ENCODE measurements around the gene CH25H. TPM values are rescaled to one million over a fixed set of nuclear protein-coding genes. Genes with fewer than 3 reads are reported as not detected.

The CH25H gene
- total RNA-seq, 1 experiment from 2014 or later: 0.10 TPM

DNA sequence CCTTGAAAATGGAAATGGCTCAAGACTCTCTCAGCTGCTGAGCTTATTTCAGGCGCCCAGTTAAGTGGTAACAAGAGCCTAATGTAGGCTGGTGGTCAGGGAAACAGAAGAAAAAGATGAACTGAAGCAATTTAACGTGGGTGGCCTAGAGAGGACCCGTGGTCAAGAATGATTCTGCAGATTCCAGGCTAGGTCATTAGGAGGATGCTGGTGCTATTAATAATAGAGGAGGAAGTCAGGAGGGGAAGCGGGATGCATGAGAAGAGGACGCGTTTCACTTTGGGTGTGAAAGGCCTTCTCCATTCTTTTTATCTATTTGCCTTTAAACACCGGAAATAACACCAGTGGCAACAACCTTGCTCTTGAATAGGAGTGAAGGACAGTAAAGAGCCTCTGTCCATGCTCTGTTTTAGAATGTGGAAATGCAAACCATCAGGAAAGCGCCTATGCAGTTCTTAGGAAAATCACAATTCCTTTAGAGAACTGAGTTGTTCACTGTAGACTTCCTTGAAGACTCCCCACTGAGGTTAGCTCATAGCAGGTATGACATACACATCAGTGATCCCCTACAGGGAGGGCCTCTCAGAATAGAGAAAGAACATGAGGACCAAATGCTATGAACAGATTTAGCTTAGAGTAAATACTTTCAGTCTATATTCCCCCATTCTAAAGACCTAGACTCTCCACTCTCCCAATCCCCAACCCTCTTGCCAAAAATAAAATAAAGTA, 35.9 kb upstream of the CH25H start:
- Histone ChIP-seq H3K36me3 (ENCODE audit: control insufficient read depth, insufficient read depth, low read length) (peaks cover 7% of the 10 kb centered on the region), H3K4me1 (ENCODE audit: control insufficient read depth, insufficient read depth, low read length) (no peaks in the 10 kb centered on the region), H3K27ac (ENCODE audit: low read length) (no peak overlapping the region), H3K4me3 (ENCODE audit: low read depth in 2 of 2, low read length in 2 of 2) (no peak overlapping the region), H3K27me3 (ENCODE audit: control insufficient read depth, insufficient read depth, low read length) (no peaks in the 10 kb centered on the region), H3K9me3 (ENCODE audit: control insufficient read depth, insufficient read depth, low read depth, low read length) (no peaks in the 10 kb centered on the region)
- DNase-seq (ENCODE audit: low read depth, low spot score) (no peak), ATAC-seq (no peak)
- no TSS peak for BruUV-seq (replicated peaks)
- in situ Hi-C loops (cut with HindIII; ENCODE audit: low pct_unique_long_range_greater_than_20kb, low sequenced_read_pairs): no loop called here
- intact Hi-C loops (cut with micrococcal nuclease; ENCODE audit: unreplicated experiment): no loop called here
- TF ChIP-seq POLR2AphosphoS5 (IDR thresholded peaks at IDR 0.05; ENCODE audit: low read depth, low read length) (no peak), CTCF (IDR thresholded peaks at IDR 0.05) (no peak), SIN3A (IDR thresholded peaks at IDR 0.05; ENCODE audit: borderline replicate concordance, insufficient read depth, low read depth, low read length) (no peak), TCF7L2 (IDR thresholded peaks at IDR 0.05; ENCODE audit: low read depth, low read length) (no peak), REST (IDR thresholded peaks at IDR 0.05; ENCODE audit: insufficient read depth in 1 of 2, low read depth in 2 of 2, low read length in 1 of 2) (no peak)
- ChIA-PET POLR2A (no interaction called here), CTCF (no interaction called here)

DNA sequence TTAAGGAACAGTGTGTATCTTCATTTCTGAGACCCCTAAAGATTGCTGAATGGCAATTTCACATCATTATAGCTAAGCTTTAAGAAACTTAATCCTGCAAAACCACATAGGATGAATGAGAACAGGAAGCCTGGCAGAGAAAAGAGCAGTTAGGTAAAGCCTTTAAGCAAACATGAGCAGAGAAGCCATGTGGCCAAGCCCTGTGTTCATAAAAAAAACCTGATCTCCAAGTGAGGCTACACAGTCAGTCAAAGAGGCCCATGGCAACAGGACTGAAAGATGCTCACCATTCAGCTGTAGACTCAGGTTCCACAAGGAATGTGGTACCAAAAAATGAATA, 35.2 kb upstream of the CH25H start:
- in situ Hi-C loops (cut with HindIII; ENCODE audit: low pct_unique_long_range_greater_than_20kb, low sequenced_read_pairs) (no loop called here), intact Hi-C loops (cut with micrococcal nuclease; ENCODE audit: unreplicated experiment) (no loop called here)
- no peaks in the 10 kb centered on the region for H3K4me1 ChIP-seq (ENCODE audit: control insufficient read depth, insufficient read depth, low read length)
- ChIA-PET CTCF (no interaction called here), POLR2A (no interaction called here)
- H3K36me3 ChIP-seq (ENCODE audit: control insufficient read depth, insufficient read depth, low read length): peaks cover 7% of the 10 kb centered on the region
- H3K4me3 ChIP-seq (ENCODE audit: low read depth in 2 of 2, low read length in 2 of 2): no peak overlapping the region
- no TSS peak for BruUV-seq (replicated peaks)
- no peak for ATAC-seq
- H3K27me3 ChIP-seq (ENCODE audit: control insufficient read depth, insufficient read depth, low read length): no peaks in the 10 kb centered on the region
- H3K9me3 ChIP-seq (ENCODE audit: control insufficient read depth, insufficient read depth, low read depth, low read length): no peaks in the 10 kb centered on the region
- DNase-seq (ENCODE audit: low read depth, low spot score): no peak
- H3K27ac ChIP-seq (ENCODE audit: low read length): no peak overlapping the region
- TF ChIP-seq TCF7L2 (IDR thresholded peaks at IDR 0.05; ENCODE audit: low read depth, low read length): no peak
- TF ChIP-seq SIN3A (IDR thresholded peaks at IDR 0.05; ENCODE audit: borderline replicate concordance, insufficient read depth, low read depth, low read length): no peak
- no peak for TF ChIP-seq REST (IDR thresholded peaks at IDR 0.05; ENCODE audit: insufficient read depth in 1 of 2, low read depth in 2 of 2, low read length in 1 of 2)
- TF ChIP-seq CTCF (IDR thresholded peaks at IDR 0.05): no peak
- TF ChIP-seq POLR2AphosphoS5 (IDR thresholded peaks at IDR 0.05; ENCODE audit: low read depth, low read length): no peak

Data from Panc1 (cell line).